ENCODE data around the gene VAPB.

DNA sequence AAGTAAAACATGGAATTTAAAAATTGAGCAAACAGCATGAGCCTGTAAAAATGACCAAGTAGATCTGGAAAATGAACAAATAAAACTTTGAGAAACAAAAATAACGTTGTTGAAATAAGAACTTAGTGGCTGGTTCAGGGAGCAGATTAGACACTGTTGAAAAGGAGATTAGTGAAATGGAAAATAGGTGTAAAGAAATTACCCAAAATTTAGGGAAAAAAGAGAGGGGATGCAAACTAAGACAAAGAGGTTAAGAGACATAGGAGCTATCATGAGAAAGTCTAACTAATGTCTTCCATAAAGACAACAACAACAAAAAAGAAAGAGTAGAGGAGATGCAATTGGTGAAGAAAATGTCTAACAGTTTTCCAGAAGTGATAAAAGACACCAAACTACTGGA lies 97.2 kb downstream of the VAPB start:
- TF ChIP-seq, protein P1, sequence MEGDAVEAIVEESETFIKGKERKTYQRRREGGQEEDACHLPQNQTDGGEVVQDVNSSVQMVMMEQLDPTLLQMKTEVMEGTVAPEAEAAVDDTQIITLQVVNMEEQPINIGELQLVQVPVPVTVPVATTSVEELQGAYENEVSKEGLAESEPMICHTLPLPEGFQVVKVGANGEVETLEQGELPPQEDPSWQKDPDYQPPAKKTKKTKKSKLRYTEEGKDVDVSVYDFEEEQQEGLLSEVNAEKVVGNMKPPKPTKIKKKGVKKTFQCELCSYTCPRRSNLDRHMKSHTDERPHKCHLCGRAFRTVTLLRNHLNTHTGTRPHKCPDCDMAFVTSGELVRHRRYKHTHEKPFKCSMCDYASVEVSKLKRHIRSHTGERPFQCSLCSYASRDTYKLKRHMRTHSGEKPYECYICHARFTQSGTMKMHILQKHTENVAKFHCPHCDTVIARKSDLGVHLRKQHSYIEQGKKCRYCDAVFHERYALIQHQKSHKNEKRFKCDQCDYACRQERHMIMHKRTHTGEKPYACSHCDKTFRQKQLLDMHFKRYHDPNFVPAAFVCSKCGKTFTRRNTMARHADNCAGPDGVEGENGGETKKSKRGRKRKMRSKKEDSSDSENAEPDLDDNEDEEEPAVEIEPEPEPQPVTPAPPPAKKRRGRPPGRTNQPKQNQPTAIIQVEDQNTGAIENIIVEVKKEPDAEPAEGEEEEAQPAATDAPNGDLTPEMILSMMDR (IDR thresholded peaks at IDR 0.05), result no peak
- TF ChIP-seq, protein P2, sequence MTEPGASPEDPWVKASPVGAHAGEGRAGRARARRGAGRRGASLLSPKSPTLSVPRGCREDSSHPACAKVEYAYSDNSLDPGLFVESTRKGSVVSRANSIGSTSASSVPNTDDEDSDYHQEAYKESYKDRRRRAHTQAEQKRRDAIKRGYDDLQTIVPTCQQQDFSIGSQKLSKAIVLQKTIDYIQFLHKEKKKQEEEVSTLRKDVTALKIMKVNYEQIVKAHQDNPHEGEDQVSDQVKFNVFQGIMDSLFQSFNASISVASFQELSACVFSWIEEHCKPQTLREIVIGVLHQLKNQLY (CRISPR knock-in tag; IDR thresholded peaks at IDR 0.05), result no peak
- TF ChIP-seq ESRRA (CRISPR knock-in tag; IDR thresholded peaks at IDR 0.05; ENCODE audit: borderline replicate concordance) (no peak), ZNF423 (CRISPR knock-in tag; IDR thresholded peaks at IDR 0.05) (no peak), CREM (CRISPR knock-in tag; IDR thresholded peaks at IDR 0.05) (no peak), ZNF121 (CRISPR knock-in tag; IDR thresholded peaks at IDR 0.05) (no peak)

Data from WTC11 (cell line).